NCI-H1930 (cell line): ENCODE data around the gene TRAM2.

Experiments used
- DNase-seq, 2 experiments: peaks; one replicate each; lab custom pipeline; 2025; lab: John Stamatoyannopoulos, UW

Gene TRAM2

GRCh38 chr6:52594221-52594620 lies 17.4 kb upstream of the TRAM2 start:
- DNase-seq, result no peak

- no peak for DNase-seq
Observed at GRCh38 chr6:52591832-52592231, 15.0 kb upstream of the TRAM2 start.

- DNase-seq, result no peak
Observed at GRCh38 chr6:52590152-52590891, 13.5 kb upstream of the TRAM2 start.

- no peak for DNase-seq
Observed at GRCh38 chr6:52588710-52589091, 11.8 kb upstream of the TRAM2 start.

- no peak for DNase-seq
Observed at GRCh38 chr6:52588087-52588709, 11.3 kb upstream of the TRAM2 start.

GRCh38 chr6:52587001-52587400 lies 10.1 kb upstream of the TRAM2 start:
- DNase-seq, result no peak

GRCh38 chr6:52584203-52584602 lies 7.3 kb upstream of the TRAM2 start:
- no peak for DNase-seq

GRCh38 chr6:52582996-52583395 lies 6.1 kb upstream of the TRAM2 start:
- no peak for DNase-seq

- no peak for DNase-seq
Observed at GRCh38 chr6:52582446-52582845, 5.6 kb upstream of the TRAM2 start.

GRCh38 chr6:52580905-52581304 lies 4.0 kb upstream of the TRAM2 start:
- no peak for DNase-seq

GRCh38 chr6:52579006-52579660 lies 2.3 kb upstream of the TRAM2 start:
- no peak for DNase-seq

- no peak for DNase-seq
Observed at GRCh38 chr6:52577778-52578463, 1.1 kb upstream of the TRAM2 start.

- DNase-seq, result peak; percentile 38 to 53
Observed at GRCh38 chr6:52576392-52577021, 353 bp downstream of the TRAM2 start.

- DNase-seq, result no peak
Observed at GRCh38 chr6:52576054-52576391, 837 bp downstream of the TRAM2 start.

- no peak for DNase-seq
Observed at GRCh38 chr6:52575502-52575892, 1.4 kb downstream of the TRAM2 start.

- no peak for DNase-seq
Observed at GRCh38 chr6:52574709-52575501, 2.0 kb downstream of the TRAM2 start.

GRCh38 chr6:52573295-52573694 lies 3.6 kb downstream of the TRAM2 start:
- no peak for DNase-seq

GRCh38 chr6:52572536-52572935 lies 4.3 kb downstream of the TRAM2 start:
- DNase-seq, result no peak

GRCh38 chr6:52571099-52571755 lies 5.6 kb downstream of the TRAM2 start:
- DNase-seq, result no peak

GRCh38 chr6:52570291-52570700 lies 6.6 kb downstream of the TRAM2 start:
- no peak for DNase-seq

GRCh38 chr6:52568320-52568719 lies 8.5 kb downstream of the TRAM2 start:
- DNase-seq, result no peak
